Activated CD4-positive, alpha-beta T cell treated with anti-CD3 and anti-CD28 coated beads, Interleukin-2, amount 10 ng/mL, durations not matched to agents 24 days and 14 days (primary cell): Measurements from ENCODE around the gene EIF4E1B. TPM values are rescaled to one million over a fixed set of nuclear protein-coding genes. Genes with fewer than 3 reads are reported as not detected.
"Not testable (repeated sequence)": the region's sequence is repeated elsewhere in the genome, so short reads cannot be mapped to it uniquely, and the experiment has no call there.

Source experiments
- DNase-seq: peaks from one replicate; pipeline ENCODE4 v3.0.0; 2022
- H3K27ac Mint-ChIP-seq: one replicate; pipeline ENCODE4 v1.8.0; 2022; ENCODE audit warnings: mild to moderate bottlenecking, mixed read lengths
- H3K27me3 Mint-ChIP-seq: one replicate; pipeline ENCODE4 v1.8.0; 2022; ENCODE audit warnings: mixed read lengths
- H3K36me3 Mint-ChIP-seq: one replicate; pipeline ENCODE4 v1.8.0; 2022; ENCODE audit warnings: low read depth, mild to moderate bottlenecking, mixed read lengths
- H3K4me1 Mint-ChIP-seq: one replicate; pipeline ENCODE4 v1.8.0; 2021; ENCODE audit warnings: mixed read lengths
- H3K4me3 Mint-ChIP-seq: one replicate; pipeline ENCODE4 v1.8.0; 2022; ENCODE audit warnings: mild to moderate bottlenecking, moderate library complexity, mixed read lengths
- H3K9me3 Mint-ChIP-seq: one replicate; pipeline ENCODE4 v1.8.0; 2021; ENCODE audit warnings: mixed read lengths
- intact Hi-C: fragments of 100-400 bp; cut with micrococcal nuclease; formaldehyde crosslinking; loops from one replicate; pipeline ENCODE4 v1.15.1; 2023
- total RNA-seq: library from RNA; stranded (reverse); gene quantifications from 2 replicates; pipeline ENCODE4 v1.2.3, GENCODE V29; 2022

Gene EIF4E1B, protein sequence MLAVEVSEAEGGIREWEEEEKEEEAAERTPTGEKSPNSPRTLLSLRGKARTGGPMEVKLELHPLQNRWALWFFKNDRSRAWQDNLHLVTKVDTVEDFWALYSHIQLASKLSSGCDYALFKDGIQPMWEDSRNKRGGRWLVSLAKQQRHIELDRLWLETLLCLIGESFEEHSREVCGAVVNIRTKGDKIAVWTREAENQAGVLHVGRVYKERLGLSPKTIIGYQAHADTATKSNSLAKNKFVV
- total RNA-seq: not detected in 2 replicates

DNA sequence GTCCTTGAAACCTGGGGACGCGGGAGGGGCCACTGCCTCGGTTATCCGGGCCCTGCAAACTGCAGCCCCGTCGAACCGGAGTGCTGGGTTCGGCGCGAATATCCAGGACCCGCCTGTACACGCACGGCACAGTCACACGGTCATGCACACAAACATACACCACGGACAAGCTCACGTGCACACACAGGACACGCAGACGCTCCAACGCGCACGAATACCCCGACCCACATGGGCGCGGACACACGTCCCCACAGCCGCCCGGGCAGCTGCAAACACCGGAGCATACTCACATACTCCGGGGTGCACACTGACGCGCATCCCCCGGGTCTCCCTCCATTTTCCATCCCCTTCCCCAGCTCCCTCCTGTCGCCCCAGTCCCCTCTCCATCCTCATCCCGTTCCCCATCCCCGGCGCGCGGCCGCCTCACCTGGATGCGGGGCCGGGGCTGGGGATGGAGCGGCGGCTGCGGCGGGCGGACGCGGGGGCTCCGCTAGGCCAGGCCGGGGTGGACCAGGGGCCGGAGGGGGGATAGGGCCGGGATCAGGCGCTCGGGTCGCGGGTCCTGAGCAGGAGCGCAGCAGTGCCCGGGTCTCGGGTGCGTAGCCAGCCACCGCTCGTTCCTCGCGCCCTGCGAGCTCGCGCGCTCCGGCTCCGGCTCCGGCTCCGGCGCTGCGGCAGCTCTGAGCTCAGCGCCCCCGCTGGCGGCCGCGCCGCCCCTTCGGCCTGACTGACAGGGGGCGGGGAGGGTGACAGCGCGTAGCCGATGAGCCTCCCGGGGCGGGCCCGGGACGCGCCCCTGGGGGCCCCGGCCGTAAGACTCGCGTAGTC is at the start of gene EIF4E1B, which contains the start of gene SNCB:
Gene EIF4E1B, plus strand, starts transcription at position 823 of the 828 bp plus-strand sequence. CDS start 12,113 bp downstream, outside the sequence.
Gene SNCB, minus strand, starts transcription at position 682 of the 828 bp plus-strand sequence. CDS start 880 bp downstream, outside the sequence.
- DNase-seq: peak; percentile 85
- Mint-ChIP-seq H3K4me3 (peak within 1 kb of the TSS; percentile 51), H3K9me3 (no peaks in the 10 kb centered on the region)

DNA sequence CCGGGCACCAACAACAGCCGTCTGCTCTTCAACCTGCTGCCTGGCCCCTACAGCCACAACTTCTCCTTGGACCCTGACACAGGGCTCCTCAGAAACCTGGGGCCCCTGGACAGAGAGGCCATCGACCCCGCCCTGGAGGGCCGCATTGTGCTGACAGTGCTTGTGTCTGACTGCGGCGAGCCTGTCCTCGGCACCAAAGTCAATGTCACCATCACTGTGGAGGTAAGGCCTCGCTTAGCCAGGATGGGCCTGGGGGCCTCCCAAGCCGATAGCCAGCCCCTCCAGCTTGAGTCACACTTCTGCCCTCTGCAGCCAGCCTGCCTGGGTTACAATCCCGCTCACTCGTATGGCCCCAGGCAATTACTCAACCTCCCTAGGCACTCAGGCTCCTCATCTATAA is 49.1 kb upstream of the EIF4E1B start:
- Mint-ChIP-seq H3K27me3 (no peaks in the 10 kb centered on the region), H3K4me3 (no peak overlapping the region), H3K9me3 (peaks cover 4% of the 10 kb centered on the region), H3K36me3 (peaks cover 6% of the 10 kb centered on the region), H3K4me1 (no peaks in the 10 kb centered on the region), H3K27ac (no peak overlapping the region)
- DNase-seq: no peak
- intact Hi-C loops: no loop called here

More for the DNA sequence above, at the start of gene EIF4E1B, which contains the start of gene SNCB:
- intact Hi-C loops: no loop called here
- Mint-ChIP-seq H3K4me1 (peaks cover 9% of the 10 kb centered on the region), H3K27ac (peak within 1 kb of the TSS; percentile 53), H3K36me3 (no peaks in the 10 kb centered on the region), H3K27me3 (peaks cover 80% of the 10 kb centered on the region)

DNA sequence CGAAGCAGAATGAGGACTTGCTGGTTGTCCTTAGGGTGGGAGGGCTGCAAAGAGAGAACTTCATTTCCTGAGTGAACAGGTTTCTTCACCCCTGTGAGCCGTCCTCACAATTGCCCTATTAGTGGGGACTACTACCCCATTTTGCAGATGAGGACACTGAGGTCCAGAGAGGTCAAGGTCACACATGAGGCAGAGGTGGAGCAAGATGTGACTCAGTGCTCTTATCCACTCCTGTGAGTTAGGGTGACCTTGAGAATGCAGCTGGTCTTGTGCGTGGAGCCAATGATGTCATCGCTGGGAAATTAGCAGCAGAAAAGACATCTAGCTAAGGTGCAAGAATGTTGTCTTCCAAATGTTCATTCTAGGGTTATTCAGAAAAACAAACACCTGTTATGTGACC is 47.4 kb upstream of the EIF4E1B start:
- Mint-ChIP-seq H3K4me1 (no peaks in the 10 kb centered on the region), H3K9me3 (peaks cover 4% of the 10 kb centered on the region), H3K27ac (no peak overlapping the region), H3K4me3 (no peak overlapping the region), H3K27me3 (no peaks in the 10 kb centered on the region), H3K36me3 (peaks cover 6% of the 10 kb centered on the region)
- DNase-seq: no peak
- intact Hi-C loops: no loop called here

DNA sequence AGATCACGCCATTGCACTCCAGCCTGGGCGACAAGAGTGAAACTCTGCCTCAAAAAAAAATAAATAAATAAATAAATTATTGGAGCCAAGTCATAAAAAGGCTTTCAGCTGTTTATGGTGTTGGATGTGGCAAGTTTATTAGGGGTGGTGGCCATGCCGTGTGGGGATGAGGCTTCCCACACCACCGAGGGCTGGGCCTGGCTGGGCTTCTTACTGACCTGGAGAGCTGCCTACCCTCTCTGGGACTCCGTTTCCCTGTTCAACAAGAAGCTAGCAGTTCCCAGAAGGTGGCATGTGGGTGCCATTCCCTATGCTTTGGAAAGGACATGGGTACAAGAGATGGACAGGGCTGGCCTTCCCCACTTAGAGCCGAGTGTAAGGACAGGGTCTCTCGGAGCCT is 43.1 kb upstream of the EIF4E1B start:
- Mint-ChIP-seq H3K27me3 (no peaks in the 10 kb centered on the region), H3K27ac (no peak overlapping the region), H3K36me3 (peaks cover 6% of the 10 kb centered on the region), H3K9me3 (peaks cover 4% of the 10 kb centered on the region), H3K4me3 (no peak overlapping the region), H3K4me1 (no peaks in the 10 kb centered on the region)
- no peak for DNase-seq
- intact Hi-C loops: no loop called here

DNA sequence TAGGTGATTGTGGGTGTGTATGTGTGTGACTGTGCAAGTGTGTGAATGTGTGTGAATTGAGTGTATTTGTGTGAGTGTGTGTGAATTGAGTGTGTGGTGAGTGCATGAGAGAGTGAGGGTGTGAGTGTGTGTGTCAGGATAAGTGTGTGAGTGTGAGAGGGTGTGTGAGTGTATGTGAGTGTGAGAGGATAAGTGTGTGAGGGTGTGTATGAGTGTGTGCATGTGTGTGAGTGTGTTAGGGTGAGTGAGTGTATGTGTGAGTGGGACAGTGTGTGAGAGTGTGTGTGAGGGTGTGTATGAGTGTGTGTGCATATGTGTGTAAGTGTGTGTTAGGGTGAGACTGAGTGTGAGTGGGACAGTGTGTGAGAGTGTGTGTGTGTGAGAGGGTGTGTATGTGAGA is 42.2 kb upstream of the EIF4E1B start:
- no peak overlapping the region for H3K27ac Mint-ChIP-seq
- no peak for DNase-seq
- H3K4me1 Mint-ChIP-seq: no peaks in the 10 kb centered on the region
- no peak overlapping the region for H3K4me3 Mint-ChIP-seq
- peaks cover 4% of the 10 kb centered on the region for H3K9me3 Mint-ChIP-seq
- intact Hi-C loops: no loop called here
- no peaks in the 10 kb centered on the region for H3K27me3 Mint-ChIP-seq
- peaks cover 6% of the 10 kb centered on the region for H3K36me3 Mint-ChIP-seq

DNA sequence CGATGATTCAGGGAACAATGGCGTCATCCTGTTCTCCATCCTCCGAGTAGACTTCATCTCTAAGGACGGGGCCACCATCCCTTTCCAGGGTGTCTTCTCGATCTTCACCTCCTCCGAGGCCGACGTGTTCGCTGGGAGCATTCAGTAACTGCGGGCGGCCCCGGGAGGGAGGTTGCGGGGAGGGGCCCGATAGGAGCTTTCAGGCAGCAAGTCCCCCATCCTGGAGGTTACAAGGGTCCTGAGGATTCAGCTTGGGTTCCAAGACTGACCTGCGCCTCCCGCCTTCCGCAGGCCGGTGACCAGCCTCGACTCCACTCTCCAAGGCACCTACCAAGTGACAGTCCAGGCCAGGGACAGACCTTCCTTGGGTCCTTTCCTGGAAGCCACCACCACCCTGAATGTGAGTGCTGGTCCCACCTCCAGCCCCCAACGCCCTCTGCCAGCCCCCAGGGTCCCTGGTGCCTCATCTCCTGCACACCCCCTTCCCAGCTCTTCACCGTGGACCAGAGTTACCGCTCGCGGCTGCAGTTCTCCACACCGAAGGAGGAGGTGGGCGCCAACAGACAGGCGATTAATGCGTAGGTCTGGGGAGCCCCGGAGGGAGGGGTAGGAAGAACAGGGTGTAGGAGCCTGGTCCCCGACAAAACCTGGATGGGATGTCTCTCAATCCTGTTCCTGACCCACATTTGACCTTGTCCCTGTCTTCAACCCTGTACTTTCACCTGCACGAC is 41.3 kb upstream of the EIF4E1B start:
- Mint-ChIP-seq H3K4me1 (no peaks in the 10 kb centered on the region), H3K27ac (no peak overlapping the region), H3K27me3 (no peaks in the 10 kb centered on the region), H3K9me3 (peaks cover 4% of the 10 kb centered on the region), H3K36me3 (peaks cover 4% of the 10 kb centered on the region), H3K4me3 (no peak overlapping the region)
- no peak for DNase-seq
- intact Hi-C loops: no loop called here

DNA sequence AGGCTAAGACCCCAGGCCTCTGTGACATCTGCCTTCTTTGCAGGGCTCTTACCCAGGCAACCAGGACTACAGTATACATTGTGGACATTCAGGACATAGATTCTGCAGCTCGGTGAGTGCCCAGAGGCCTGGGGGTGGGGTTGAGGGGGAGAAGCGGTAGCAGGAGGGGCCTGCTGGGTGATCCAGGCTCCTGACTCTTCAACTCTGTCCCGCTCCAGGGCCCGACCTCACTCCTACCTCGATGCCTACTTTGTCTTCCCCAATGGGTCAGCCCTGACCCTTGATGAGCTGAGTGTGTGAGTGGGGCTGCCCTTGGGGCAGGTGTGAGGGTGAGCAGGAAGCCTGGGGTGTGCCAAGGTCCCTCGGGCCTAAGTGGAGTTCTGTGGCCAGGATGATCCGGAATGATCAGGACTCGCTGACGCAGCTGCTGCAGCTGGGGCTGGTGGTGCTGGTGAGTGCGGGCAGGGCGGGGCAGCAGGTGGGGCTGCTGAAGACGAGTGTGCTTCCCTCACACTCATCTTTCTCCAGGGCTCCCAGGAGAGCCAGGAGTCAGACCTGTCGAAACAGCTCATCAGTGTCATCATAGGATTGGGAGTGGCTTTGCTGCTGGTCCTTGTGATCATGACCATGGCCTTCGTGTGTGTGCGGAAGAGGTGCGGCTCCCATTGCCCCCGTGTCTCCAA is 40.3 kb upstream of the EIF4E1B start:
- Mint-ChIP-seq H3K36me3 (peaks cover 4% of the 10 kb centered on the region), H3K27ac (no peak overlapping the region), H3K9me3 (peaks cover 4% of the 10 kb centered on the region), H3K4me3 (no peak overlapping the region), H3K27me3 (peaks cover 2% of the 10 kb centered on the region), H3K4me1 (no peaks in the 10 kb centered on the region)
- intact Hi-C loops: no loop called here
- DNase-seq: no peak

DNA sequence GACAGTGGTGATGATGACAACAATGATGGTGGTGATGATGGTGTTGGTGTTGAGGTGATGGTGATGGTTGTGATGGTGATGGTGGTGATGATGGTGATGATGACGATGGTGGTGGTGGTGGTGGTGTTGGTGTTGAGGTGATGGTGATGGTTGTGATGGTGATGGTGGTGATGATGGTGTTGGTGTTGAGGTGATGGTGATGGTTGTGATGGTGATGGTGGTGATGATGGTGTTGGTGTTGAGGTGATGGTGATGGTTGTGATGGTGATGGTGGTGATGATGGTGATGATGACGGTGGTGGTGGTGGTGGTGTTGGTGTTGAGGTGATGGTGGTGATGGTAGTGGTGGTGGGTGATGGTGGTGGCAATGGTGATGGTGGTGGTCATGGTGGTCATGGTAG is 38.8 kb upstream of the EIF4E1B start:
- H3K9me3 Mint-ChIP-seq, H3K36me3 Mint-ChIP-seq, H3K4me3 Mint-ChIP-seq, H3K4me1 Mint-ChIP-seq, intact Hi-C loops, DNase-seq, H3K27ac Mint-ChIP-seq, H3K27me3 Mint-ChIP-seq: not testable (repeated sequence)

DNA sequence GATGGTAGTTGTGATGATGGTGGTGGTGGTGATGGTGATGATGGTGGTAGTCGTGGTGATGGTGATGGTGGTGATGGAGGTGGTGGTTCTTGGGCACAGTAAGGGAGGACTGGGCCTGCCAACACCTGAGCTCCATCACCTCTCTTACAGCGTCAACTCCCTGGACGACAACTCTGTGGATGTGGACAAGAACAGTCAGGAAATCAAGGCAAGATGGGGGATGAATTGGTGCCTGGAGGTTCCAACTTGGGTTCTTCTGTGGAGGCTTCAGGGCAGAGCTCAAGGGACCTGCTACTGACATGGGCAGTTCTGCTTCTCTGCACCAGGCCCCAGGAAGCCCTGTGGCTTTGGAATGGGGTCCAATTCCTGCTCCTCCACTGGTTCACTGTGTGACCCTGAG is 37.9 kb upstream of the EIF4E1B start:
- Mint-ChIP-seq H3K27ac (no peak overlapping the region), H3K4me3 (no peak overlapping the region)

DNA sequence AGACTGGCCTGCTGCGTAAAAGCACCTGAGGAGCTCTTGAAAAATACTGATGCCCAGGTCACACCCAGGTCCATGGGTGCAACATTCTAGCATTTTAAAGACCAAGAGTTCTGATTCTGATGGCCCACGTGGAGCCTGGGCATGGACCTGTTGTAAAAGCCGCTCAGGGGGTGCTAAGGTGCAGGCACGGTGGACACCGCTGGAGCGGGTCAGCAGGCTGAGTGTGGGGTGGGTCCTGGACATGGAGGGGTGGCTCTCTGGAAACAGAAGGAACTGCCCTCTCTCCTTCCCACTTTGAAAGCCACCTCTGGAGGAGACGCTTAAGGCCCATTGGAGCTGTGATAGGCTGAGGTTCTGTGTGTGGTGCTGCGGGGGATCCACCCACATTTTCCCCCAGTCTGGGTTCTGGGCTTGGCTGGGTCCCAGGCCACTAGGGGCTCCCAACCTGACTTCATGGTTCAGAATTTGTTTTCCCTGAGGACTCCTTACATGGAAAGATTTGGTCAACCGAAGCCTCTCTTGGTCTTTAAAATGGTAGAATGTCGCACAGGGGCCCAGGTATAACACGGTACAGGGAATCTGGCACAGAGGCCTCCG is 37.1 kb upstream of the EIF4E1B start:
- peaks cover 2% of the 10 kb centered on the region for H3K27me3 Mint-ChIP-seq
- H3K9me3 Mint-ChIP-seq: no peaks in the 10 kb centered on the region
- no peaks in the 10 kb centered on the region for H3K36me3 Mint-ChIP-seq
- intact Hi-C loops: no loop called here
- peaks cover 6% of the 10 kb centered on the region for H3K4me1 Mint-ChIP-seq
- DNase-seq: no peak
- no peak overlapping the region for H3K27ac Mint-ChIP-seq
- H3K4me3 Mint-ChIP-seq: no peak overlapping the region

More for the DNA sequence above, 37.9 kb upstream of the EIF4E1B start:
- DNase-seq: no peak
- peaks cover 2% of the 10 kb centered on the region for H3K27me3 Mint-ChIP-seq
- H3K36me3 Mint-ChIP-seq: no peaks in the 10 kb centered on the region
- intact Hi-C loops: no loop called here
- H3K9me3 Mint-ChIP-seq: no peaks in the 10 kb centered on the region
- peaks cover 6% of the 10 kb centered on the region for H3K4me1 Mint-ChIP-seq

DNA sequence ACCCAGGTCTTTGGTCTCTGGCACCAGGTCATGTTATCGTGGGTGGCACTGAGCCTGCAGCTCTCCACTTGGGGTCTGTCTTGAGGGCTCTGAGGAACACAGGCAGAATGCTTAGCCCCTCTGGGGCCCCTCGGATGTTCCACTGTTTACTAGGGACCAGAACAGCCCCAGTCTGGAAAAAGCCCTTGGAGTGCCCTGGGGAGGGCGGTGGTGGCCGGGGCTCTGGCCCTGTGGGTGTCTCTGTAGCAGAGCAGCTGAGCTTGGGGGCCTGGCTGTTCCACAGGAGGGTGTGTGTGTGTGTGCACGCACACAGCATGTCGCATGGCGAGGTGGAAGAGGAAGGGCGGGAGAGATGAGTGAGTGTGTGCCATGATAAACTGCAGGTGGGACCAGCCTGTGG is 35.9 kb upstream of the EIF4E1B start:
- peak overlapping the region; percentile 38 for H3K27ac Mint-ChIP-seq
- peaks cover 4% of the 10 kb centered on the region for H3K27me3 Mint-ChIP-seq
- no peak for DNase-seq
- peaks cover 6% of the 10 kb centered on the region for H3K4me1 Mint-ChIP-seq
- intact Hi-C loops: no loop called here
- H3K9me3 Mint-ChIP-seq: no peaks in the 10 kb centered on the region
- H3K36me3 Mint-ChIP-seq: no peaks in the 10 kb centered on the region
- H3K4me3 Mint-ChIP-seq: no peak overlapping the region

DNA sequence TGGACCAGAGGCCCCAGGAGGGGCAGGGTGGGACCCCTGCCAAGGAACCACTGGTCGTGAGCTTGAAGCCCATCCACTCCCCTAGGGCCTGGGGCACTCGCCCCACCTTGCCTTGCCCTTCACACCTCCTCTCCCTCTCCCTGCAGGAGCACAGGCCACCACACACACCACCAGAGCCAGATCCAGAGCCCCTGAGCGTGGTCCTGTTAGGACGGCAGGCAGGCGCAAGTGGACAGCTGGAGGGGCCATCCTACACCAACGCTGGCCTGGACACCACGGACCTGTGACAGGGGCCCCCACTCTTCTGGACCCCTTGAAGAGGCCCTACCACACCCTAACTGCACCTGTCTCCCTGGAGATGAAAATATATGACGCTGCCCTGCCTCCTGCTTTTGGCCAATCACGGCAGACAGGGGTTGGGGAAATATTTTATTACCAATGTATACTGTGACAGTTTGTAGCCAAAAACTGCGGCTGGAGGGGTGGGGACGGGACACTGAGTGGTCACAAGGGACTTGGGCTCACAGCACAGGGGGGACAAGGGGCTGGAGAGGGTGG is 35.0 kb upstream of the EIF4E1B start:
- Mint-ChIP-seq H3K27me3 (peaks cover 4% of the 10 kb centered on the region), H3K36me3 (no peaks in the 10 kb centered on the region), H3K27ac (no peak overlapping the region), H3K4me3 (no peak overlapping the region), H3K4me1 (peaks cover 10% of the 10 kb centered on the region), H3K9me3 (no peaks in the 10 kb centered on the region)
- DNase-seq: no peak
- intact Hi-C loops: no loop called here

DNA sequence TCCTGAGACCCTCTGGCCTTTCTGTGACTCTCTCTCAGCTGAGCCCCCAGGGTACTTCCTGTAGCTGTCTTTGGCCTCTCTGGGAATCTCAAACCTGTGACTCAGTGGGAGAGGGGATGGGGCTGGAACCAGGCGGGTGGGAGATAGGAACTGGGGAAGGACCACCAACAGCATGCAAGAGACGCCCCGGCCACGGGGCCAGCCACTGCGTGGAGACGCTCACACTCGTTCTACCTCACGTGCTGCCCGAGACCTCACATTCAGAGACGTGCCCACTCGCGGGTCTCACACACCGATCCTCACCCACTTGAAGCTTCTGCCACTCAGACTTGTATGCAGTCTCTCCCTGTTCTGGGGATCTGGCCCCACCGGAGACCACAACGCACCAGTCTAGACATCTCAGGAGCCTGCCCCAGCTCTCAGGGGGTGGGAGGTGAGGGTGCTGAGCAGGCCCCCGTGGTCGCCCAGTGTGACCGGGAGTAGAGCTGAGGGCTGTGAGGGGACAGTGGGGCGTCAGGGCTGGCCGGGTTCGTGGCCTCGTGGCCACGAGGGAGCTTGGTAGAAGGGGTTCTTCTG is 34.3 kb upstream of the EIF4E1B start:
- intact Hi-C loops: no loop called here
- DNase-seq: no peak
- H3K4me1 Mint-ChIP-seq: peaks cover 10% of the 10 kb centered on the region
- peak overlapping the region; percentile 78 for H3K27ac Mint-ChIP-seq
- peak overlapping the region; percentile 79 for H3K4me3 Mint-ChIP-seq
- no peaks in the 10 kb centered on the region for H3K36me3 Mint-ChIP-seq
- peaks cover 4% of the 10 kb centered on the region for H3K27me3 Mint-ChIP-seq
- no peaks in the 10 kb centered on the region for H3K9me3 Mint-ChIP-seq
